ENCODE data around the gene ATP6V0E2. TPM values are rescaled to one million over a fixed set of nuclear protein-coding genes. Genes with fewer than 3 reads are reported as not detected.

The ATP6V0E2 gene
- total and polyA plus RNA-seq, 2 experiments from 2014 or later: 116 to 132 TPM

- no peak overlapping the region for H3K27ac ChIP-seq
- no peak for DNase-seq (ENCODE audit: low read depth in 1 of 2, low spot score in 1 of 2)
- no peaks in the 10 kb centered on the region for H3K4me1 ChIP-seq (ENCODE audit: low read depth)
- H3K9me3 ChIP-seq (ENCODE audit: low read depth): no peaks in the 10 kb centered on the region
- no peak for TF ChIP-seq CTCF (IDR thresholded peaks at IDR 0.05; ENCODE audit: low read depth, low read length)
- H3K27me3 ChIP-seq: peaks cover 17% of the 10 kb centered on the region
- H3K36me3 ChIP-seq: no peaks in the 10 kb centered on the region
- peak overlapping the region; percentile 62 for H3K4me3 ChIP-seq
Observed at GRCh38 chr7:149873970-149874643, 338 bp downstream of the ATP6V0E2 start.

- DNase-seq (ENCODE audit: low read depth in 1 of 2, low spot score in 1 of 2): no peak
- H3K36me3 ChIP-seq: no peaks in the 10 kb centered on the region
- H3K27me3 ChIP-seq: peaks cover 17% of the 10 kb centered on the region
- H3K4me1 ChIP-seq (ENCODE audit: low read depth): no peaks in the 10 kb centered on the region
- no peak for TF ChIP-seq CTCF (IDR thresholded peaks at IDR 0.05; ENCODE audit: low read depth, low read length)
- no peaks in the 10 kb centered on the region for H3K9me3 ChIP-seq (ENCODE audit: low read depth)
- H3K27ac ChIP-seq: no peak overlapping the region
- no peak overlapping the region for H3K4me3 ChIP-seq
Observed at GRCh38 chr7:149874644-149875028, 867 bp downstream of the ATP6V0E2 start.

GRCh38 chr7:149875396-149875795 lies 1.6 kb downstream of the ATP6V0E2 start:
- Histone ChIP-seq H3K9me3 (ENCODE audit: low read depth) (no peaks in the 10 kb centered on the region), H3K4me3 (no peak overlapping the region), H3K4me1 (ENCODE audit: low read depth) (no peaks in the 10 kb centered on the region), H3K36me3 (no peaks in the 10 kb centered on the region), H3K27ac (no peak overlapping the region), H3K27me3 (peaks cover 17% of the 10 kb centered on the region)
- TF ChIP-seq CTCF (IDR thresholded peaks at IDR 0.05; ENCODE audit: low read depth, low read length): no peak
- DNase-seq (ENCODE audit: low read depth in 1 of 2, low spot score in 1 of 2): no peak

GRCh38 chr7:149877890-149878522 lies 4.2 kb downstream of the ATP6V0E2 start:
- Histone ChIP-seq H3K27ac (no peak overlapping the region), H3K36me3 (no peaks in the 10 kb centered on the region), H3K27me3 (peaks cover 17% of the 10 kb centered on the region), H3K9me3 (ENCODE audit: low read depth) (no peaks in the 10 kb centered on the region), H3K4me1 (ENCODE audit: low read depth) (no peaks in the 10 kb centered on the region), H3K4me3 (no peak overlapping the region)
- peak in 1 of 2 donors; percentile 33 for DNase-seq (ENCODE audit: low read depth in 1 of 2, low spot score in 1 of 2)
- TF ChIP-seq CTCF (IDR thresholded peaks at IDR 0.05; ENCODE audit: low read depth, low read length): no peak

GRCh38 chr7:149878523-149878921 lies 4.8 kb downstream of the ATP6V0E2 start:
- Histone ChIP-seq H3K27me3 (peaks cover 17% of the 10 kb centered on the region), H3K9me3 (ENCODE audit: low read depth) (no peaks in the 10 kb centered on the region), H3K27ac (no peak overlapping the region), H3K36me3 (no peaks in the 10 kb centered on the region), H3K4me1 (ENCODE audit: low read depth) (peaks cover under 1% of the 10 kb centered on the region), H3K4me3 (no peak overlapping the region)
- TF ChIP-seq CTCF (IDR thresholded peaks at IDR 0.05; ENCODE audit: low read depth, low read length): no peak
- DNase-seq (ENCODE audit: low read depth in 1 of 2, low spot score in 1 of 2): no peak

All from cardiac muscle cell (in vitro differentiated cells and primary cell).